NB4 (cell line): ENCODE data around the gene DENND1A.

ENCODE experiments used
- MYC ChIP-seq: IDR thresholded peaks from 2 replicates; pipeline ENCODE4 v1.6.1; 2011; ENCODE audit warnings: low read depth, low read length
- POLR2A ChIP-seq: IDR thresholded peaks from 2 replicates; pipeline ENCODE4 v1.6.1; 2011; ENCODE audit warnings: mild to moderate bottlenecking; ENCODE audit not compliant: insufficient read length; ENCODE audit errors: extremely low read depth
- TF ChIP-seq, protein P1 (sequence below): IDR thresholded peaks from one replicate; pipeline ENCODE4 v1.5.1; 2012; ENCODE audit warnings: low read depth, low read length
- TF ChIP-seq, protein P2 (sequence below): IDR thresholded peaks from 2 replicates; pipeline ENCODE4 v1.6.1; 2011; ENCODE audit warnings: low read depth, low read length

DNA sequence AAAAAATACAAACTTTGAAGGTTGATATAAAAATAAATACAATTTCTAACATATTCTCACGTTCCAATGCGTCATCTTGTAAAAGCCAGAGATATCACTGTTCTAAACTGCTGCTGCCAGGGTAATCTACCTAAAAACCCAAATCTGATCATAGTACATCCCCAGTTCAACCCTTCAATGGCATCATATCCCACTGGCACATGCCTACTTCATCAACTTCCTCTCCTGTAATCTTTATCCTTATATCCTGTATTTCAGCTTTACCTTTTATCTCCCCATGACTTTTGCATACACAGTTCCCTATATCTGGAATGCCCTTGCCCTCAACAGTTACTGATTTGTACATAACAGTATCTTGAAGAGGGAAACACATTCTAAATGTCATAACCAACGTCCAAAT, 7.5 kb downstream of the DENND1A start:
- TF ChIP-seq, protein P1, sequence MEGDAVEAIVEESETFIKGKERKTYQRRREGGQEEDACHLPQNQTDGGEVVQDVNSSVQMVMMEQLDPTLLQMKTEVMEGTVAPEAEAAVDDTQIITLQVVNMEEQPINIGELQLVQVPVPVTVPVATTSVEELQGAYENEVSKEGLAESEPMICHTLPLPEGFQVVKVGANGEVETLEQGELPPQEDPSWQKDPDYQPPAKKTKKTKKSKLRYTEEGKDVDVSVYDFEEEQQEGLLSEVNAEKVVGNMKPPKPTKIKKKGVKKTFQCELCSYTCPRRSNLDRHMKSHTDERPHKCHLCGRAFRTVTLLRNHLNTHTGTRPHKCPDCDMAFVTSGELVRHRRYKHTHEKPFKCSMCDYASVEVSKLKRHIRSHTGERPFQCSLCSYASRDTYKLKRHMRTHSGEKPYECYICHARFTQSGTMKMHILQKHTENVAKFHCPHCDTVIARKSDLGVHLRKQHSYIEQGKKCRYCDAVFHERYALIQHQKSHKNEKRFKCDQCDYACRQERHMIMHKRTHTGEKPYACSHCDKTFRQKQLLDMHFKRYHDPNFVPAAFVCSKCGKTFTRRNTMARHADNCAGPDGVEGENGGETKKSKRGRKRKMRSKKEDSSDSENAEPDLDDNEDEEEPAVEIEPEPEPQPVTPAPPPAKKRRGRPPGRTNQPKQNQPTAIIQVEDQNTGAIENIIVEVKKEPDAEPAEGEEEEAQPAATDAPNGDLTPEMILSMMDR = no peak
- TF ChIP-seq MYC = no peak
- no peak for TF ChIP-seq POLR2A
- TF ChIP-seq, protein P2, sequence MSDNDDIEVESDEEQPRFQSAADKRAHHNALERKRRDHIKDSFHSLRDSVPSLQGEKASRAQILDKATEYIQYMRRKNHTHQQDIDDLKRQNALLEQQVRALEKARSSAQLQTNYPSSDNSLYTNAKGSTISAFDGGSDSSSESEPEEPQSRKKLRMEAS = no peak
